Stimulated activated CD4-positive, alpha-beta T cell treated with anti-CD3 and anti-CD28 coated beads, Interleukin-2, amount 100 ng/mL, for 4 hours (primary cell): ENCODE results near the gene COL5A1.

Source experiments
- DNase-seq: peaks from one replicate; pipeline ENCODE4 v3.0.0-alpha.2; 2020; ENCODE audit warnings: low read depth

The COL5A1 gene

GRCh38 chr9:134880484-134881312 is 239.1 kb downstream of the COL5A1 start, which contains the start of gene FCN2:
Gene FCN2, plus strand, starts transcription at chr9:134880810. Its CDS starts 12 bp downstream, at chr9:134880822.
- no peak for DNase-seq

- DNase-seq = no peak
Measured at GRCh38 chr9:134881313-134881670, 239.7 kb downstream of the COL5A1 start.

- no peak for DNase-seq
Measured at GRCh38 chr9:134882204-134882785, 240.7 kb downstream of the COL5A1 start.

- DNase-seq = no peak
Measured at GRCh38 chr9:134883040-134883782, 241.6 kb downstream of the COL5A1 start.

GRCh38 chr9:134884492-134884891 is 242.9 kb downstream of the COL5A1 start:
- no peak for DNase-seq

GRCh38 chr9:134885001-134885678 is 243.5 kb downstream of the COL5A1 start:
- no peak for DNase-seq

- no peak for DNase-seq
Measured at GRCh38 chr9:134885679-134886412, 244.2 kb downstream of the COL5A1 start.

- no peak for DNase-seq
Measured at GRCh38 chr9:134886413-134886913, 244.9 kb downstream of the COL5A1 start.

GRCh38 chr9:134887219-134887618 is 245.6 kb downstream of the COL5A1 start:
- DNase-seq = no peak

- no peak for DNase-seq
Measured at GRCh38 chr9:134887686-134888602, 246.3 kb downstream of the COL5A1 start.

- no peak for DNase-seq
Measured at GRCh38 chr9:134888603-134889190, 247.1 kb downstream of the COL5A1 start.

- no peak for DNase-seq
Measured at GRCh38 chr9:134889386-134890154, 248.0 kb downstream of the COL5A1 start.

GRCh38 chr9:134890155-134890495 is 248.5 kb downstream of the COL5A1 start:
- DNase-seq = no peak

GRCh38 chr9:134891053-134891452 is 249.4 kb downstream of the COL5A1 start:
- no peak for DNase-seq

- DNase-seq = no peak
Measured at GRCh38 chr9:134891713-134892112, 250.1 kb downstream of the COL5A1 start.

- DNase-seq = no peak
Measured at GRCh38 chr9:134892221-134892620, 250.6 kb downstream of the COL5A1 start.

GRCh38 chr9:134892820-134893420 is 251.3 kb downstream of the COL5A1 start:
- DNase-seq = no peak
